EH (cell line): ENCODE measurements around the gene SRPX.

Source experiments
- DNase-seq: peaks from one replicate; pipeline ENCODE4 v3.0.0-alpha.2; 2015; ENCODE audit warnings: low read depth

SRPX gene

DNA sequence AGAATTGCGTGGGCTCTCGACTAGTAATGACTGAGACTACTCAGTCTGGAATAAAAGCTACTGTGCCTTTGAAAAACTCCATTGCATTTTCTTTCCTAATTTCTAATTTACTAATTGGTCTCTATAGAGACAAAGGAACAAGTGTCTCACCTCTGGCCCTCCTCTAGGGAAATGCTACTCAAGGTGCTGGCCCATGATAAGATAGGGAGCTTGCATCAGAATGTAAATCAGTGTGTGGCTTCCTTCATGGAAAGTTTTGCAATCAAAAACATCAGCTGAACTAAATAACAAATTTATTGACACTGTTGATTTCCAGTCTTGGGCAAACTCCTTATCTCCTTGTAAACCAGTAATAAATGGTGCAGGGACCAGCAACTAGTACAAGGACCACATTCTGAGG lies 81.8 kb downstream of the SRPX start:
- no peak for DNase-seq

DNA sequence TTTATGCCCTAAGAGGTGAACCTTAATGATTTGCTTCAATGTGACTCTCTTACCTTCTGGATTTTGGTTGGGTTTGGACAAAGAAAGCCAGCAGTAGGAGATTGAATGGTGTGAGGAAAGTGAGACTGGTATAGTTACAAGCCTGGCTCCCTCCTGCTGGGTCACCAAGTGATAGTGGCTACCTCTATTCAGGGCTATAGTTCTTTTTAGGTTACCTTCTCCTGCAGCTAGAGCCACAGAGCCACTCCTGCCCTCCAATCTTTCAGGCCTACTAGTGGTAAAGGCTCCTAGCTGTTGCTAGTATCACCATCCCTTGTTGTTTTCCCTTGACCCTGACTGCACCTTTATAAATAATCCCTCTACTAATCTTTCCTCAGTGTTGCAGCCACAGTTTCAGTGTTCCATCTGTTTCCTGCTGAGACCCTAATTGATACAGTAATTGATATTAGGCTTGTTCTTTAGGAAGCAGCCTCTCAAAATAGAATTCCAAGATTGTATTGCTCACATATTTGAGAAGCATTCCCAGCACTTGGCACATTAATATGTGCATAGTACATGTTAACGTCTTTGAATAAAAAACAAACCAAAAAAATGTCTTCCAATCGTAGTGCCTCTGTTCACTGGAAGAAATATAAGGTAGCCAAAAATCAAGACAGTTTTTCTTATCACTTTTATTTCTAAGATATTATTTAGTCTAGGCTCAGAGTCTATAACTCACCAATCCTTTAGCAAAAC lies 82.3 kb downstream of the SRPX start:
- DNase-seq, result no peak

DNA sequence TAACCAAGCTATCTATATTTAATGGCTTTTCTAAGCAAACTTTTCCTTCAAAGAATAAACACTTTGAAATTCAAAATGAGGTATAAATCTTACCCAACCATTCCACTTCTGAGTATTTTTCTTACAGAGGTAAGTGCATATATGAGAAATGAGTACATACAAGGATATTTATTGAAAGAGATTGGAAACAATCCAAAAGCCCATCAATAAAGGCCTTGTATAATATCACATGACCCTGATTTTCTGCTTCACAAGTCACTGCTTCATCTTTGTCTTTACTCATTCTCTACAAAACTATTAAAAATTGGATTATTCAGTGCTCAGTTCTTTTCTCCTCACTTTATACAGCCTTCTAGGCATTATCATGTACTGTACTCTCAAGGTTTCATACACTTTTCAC lies 91.3 kb downstream of the SRPX start:
- no peak for DNase-seq

DNA sequence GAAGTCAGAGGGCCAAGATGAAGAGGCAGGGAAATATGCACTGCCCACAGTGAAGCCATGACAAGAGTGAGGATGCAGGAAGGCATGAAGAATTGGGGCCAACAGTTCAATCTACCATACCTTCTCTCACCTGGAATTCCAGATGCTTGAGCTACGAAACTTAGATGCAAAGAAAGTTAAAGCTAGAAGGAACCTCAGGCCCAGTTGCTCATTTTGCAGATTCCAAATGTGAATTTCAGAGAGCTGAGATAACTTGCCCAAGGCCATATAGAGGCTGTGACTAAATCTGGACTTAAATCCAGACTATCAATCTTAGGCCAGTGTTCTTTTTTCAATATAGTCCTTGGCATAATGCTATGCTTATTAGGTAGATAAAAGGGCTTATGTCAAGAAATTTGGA lies 92.7 kb downstream of the SRPX start:
- no peak for DNase-seq

DNA sequence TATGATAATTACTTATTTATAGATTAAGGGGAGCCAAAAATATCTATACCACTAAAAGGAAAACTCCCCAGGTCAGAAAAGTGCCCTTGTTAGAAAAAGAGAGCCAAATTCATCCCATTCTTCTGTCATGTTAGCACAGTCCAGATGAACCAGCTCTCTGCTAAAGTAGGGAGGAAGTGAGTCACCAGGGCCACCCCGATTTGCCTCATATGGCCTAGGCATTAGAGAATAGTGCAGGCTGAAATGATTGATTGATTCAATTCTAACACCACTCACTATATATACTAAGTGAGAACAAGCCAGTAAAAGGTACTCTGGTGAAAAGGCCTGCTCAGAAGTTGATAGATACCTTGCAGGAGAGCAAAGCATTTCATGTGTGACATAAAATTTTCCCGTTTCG lies 94.5 kb downstream of the SRPX start:
- no peak for DNase-seq

DNA sequence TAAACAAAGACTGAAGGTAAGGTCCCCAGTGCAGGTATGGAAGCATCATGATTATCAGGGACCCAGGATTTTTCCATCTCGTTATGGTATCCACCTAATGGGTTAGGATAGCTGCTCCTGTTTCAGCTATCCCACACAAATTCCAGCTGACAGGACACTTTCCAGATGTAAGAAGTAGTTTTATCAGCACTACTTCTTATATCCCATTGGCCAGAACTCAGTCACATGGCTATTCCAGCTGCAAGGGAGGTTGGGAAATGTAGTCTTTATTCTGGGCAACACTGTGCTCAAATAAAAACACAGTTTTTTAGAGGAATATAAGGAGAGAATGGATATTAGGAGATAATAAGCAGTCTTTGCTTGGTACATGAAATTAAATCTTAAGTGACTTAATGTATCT lies 96.7 kb downstream of the SRPX start:
- DNase-seq, result peak; percentile 1

DNA sequence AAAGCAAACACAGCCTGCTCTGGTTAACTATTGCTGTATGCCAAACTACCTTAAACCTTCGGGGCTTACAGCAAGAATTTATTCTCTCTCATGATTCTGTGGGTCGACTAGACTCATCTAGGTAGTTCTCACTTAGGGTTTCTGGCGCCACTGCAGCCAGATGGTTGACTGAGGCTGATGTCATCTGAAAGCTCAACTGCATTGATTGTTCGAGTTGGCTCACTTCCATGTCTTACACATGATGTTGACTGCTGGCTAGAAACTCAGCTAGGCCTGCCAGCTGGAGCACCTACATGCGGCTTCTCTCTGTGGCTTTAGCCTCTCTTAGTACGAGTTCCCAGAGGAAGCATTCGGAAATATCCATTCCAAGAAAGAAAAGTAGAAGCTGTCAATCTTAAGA lies 103.2 kb downstream of the SRPX start:
- no peak for DNase-seq

DNA sequence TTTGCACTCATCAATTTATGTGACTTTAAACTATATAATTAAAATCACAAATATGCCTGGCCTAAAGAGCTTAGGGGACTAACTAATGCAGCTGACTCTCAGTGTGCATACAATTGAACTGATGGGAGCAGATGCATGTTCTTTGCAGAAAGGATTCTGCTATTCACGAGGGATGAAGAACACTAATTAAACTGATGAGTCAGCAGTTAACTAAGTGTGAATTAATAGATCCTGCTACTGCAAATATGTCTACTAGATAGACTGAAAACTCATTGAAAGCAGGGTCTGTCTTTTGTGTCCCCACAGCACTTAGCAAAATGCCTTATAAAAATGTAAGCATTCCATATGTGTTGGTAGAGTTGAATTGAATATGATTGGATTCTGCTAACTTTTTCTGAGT lies 104.0 kb downstream of the SRPX start:
- DNase-seq, result no peak

DNA sequence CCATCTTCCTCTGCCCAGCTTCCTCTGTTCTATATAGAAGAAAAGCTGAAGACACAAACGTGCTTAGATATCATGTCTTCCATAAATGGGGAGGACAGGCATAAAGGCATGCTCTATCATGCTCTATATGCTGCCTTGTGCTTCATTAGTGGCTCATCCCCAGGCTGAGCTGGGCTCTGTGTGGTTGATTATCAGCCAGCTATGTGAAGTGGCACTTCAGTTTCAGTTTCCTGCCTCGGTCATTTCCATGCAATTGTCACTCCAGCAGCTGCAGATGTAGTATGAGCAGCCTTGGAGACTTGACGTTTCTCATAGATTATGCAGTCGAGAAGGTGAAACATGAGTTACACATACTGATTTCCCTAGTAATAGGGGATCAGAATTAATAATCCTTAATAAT lies 108.1 kb downstream of the SRPX start:
- no peak for DNase-seq

DNA sequence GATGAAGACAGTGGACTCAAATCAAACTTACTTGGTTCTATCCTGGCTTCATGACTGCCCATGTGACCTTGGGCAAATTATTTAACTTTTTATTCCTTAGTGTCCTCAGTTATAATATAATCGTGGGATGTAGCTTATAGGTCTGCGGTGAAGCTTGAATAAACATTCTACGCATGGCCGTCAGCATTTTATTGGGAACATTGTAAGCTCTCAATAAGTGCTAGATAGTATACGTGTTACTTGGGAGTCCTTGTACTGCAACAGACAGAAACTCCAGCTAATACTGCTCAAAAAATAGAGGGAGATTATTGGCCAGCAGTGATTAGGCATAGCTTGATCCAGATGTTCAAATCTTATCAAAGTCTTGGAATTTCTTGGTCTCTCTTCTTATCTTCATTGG lies 109.5 kb downstream of the SRPX start:
- no peak for DNase-seq

DNA sequence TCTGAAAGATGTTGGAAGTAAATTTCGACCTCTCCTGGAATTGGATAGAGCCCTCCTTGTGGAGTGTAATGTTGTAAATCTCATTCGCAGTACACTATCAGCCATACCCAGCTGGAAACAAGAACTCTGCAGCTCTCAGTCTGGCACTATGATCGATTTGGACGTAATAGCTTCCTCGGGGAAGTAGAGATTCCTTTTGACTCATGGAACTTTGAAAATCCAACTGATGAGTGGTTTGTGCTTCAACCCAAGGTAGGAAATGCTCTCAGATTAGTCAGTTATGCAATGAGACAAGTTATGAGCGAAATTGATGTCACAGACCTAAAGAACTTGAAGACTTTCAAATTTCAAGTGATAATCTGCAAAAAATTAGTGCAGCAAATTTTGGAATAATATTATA lies 110.4 kb downstream of the SRPX start:
- no peak for DNase-seq

DNA sequence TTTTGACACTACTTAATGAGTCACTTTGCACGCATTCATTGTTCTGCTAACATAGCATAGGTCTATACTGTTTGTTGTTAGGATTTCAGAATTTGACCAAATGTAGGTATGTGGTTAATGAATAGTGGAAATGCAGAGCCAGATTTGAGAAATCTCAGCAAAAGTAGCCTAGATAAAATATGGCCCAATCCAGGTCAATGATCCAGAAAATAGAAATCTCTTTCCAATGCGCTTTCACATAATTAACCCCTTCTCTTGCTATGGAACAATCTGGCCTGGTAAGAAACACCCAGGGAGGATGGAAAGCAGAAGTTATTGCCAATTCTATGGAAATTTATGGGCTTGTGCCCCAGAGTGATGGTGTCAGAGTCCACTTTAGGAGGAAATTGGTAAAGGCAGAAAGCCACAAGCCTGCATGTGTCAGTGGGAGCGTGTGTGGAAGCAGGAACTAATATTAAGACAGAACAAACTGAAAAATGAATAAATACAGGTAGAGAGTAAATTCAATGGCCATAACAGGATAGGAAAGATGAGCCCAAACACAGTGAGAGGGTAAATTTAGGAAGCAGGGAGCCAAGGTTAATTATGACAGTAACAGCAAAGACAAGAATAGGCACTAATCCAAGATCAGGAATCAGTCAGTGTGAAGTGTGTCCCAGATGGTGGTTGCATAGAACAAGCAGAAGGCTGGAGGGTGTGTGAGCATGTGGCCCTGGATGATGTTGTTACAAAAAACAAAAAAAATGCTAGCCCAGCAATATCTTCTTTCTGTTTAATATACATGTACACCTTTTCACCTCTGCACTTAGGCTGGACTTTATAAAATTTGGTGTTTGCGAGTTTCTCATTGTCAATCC lies 111.4 kb downstream of the SRPX start:
- no peak for DNase-seq

DNA sequence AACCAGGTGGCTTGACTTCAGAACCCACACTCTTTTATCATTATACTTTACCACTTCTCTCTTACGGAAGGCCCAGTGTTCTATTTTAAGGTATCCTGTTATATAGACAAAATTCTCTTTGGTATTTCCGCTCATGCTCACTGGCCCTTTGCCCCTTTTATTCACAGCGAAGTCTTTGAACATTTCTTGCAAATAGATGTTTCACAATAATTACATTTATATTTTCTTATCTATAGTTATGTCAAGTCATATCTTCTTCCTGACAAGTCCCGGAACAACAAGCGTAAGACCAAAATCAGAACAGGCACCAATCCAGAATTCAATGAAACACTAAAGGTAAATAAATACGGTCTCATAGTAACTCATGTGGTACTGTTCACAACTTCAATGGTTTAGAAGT lies 112.3 kb downstream of the SRPX start:
- DNase-seq, result no peak

DNA sequence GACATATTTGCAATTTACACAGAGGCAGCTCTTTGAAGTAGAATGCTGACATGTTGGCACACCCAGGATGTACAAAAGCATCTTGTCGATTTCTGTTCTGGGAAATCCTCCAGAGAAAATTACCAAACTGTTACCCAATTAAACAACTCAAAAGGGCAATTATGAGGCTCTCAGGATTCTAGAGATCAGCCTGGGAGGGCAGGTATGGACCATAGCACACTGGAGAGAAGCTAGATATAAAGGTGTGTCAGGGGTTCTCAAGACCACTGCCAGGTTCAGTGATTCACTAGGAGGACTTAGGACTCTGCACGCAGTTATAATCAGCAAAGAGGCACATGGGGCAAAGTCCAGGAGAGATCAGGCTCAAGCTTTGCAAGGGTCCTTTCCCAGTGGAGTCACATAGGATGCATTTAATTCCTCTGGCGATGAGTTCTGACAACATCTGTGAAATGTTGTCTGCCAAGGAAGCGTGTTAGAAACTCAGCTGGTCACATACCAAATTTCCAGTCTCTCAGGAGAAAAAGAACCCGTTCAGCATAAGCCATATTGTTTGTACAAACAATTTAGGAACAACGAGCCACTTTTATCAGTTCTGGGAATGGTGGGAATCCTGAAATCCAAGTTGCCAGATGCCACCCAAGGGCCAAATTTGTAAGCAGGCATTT lies 113.5 kb downstream of the SRPX start:
- DNase-seq, result no peak

DNA sequence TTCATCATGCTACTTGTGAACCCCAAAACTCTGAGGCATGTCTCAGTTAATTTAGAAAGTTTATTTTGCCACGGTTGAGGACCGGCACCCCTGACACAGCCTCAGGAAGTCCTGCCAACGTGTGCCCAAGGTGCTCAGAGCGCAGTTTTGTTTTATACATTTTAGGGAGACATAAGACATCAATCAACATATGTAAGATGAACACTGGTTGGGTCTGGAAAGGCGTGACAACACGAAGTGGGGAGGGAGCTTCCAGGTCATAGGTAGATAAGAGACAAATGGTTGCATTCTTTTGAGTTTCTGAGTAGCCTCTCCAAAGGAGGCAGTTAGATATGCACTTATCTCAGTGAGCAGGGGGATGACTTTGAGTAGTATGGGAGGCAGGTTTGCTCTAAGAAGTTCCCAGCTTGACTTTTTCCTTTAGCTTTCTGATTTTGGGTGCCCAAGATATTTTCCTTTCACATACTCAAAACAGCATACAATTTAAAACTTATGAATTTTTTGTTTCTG lies 115.4 kb downstream of the SRPX start:
- no peak for DNase-seq

DNA sequence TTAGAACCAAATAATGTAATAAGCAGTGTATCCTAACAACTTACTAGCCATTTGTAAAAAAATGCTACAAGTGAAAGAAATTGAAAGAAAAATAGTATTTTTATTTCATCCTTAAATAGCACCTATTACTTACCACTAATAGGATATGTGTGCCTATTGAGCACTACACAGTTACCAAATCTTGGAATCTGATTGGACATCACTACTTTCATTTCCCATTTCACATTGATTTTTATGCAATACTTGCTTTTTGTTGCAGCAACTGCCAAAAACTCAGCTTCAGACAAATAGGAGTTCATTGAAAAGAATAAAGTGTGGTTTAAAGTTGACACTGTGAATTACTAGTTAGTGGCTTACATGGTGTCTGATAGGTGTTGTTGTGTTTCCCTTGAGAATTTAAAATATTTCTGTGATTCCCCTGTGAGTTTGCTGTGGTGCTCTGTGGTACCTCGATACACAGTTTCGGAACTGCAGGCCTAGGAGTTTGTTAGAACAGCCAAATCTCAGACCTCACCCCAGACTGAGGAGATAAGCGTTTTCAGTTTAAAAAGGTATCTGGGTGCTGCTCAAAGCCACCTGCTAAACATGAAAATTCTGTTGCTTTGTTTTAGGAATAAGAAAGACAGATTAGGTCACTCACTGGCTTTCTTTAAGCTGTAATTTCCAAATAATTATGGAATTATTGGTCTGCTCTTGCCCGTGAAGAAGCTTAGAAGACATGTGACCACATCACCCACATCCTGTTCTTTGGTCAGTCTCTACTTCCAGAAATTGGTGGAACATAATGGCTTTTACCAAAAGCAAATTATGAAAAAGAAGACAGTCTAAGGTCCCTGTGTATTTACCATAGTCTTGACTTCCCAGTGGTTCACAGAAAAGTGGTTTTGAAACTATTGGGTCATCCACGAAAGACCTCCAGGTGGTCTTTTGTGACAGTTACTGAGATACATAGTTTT lies 116.5 kb downstream of the SRPX start:
- no peak for DNase-seq

DNA sequence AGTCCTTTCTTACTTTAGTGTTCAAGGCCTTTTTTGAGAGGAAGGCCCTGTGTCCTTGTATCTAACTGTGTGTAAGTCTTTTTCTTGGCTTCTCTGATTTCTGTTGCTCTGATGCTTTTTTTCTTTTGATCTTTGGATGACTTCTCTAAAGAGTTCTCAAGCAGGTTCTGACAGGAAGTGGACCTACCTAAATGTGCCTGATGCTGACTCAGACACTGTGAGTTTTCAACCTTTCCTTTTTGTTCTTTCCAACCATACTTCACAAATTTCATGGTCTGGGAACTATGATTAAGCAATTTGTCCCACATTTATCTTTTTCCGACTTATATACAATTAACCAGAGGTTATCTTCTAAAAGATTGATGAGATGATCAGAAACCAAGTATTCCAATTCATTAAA lies 117.8 kb downstream of the SRPX start:
- DNase-seq, result no peak

DNA sequence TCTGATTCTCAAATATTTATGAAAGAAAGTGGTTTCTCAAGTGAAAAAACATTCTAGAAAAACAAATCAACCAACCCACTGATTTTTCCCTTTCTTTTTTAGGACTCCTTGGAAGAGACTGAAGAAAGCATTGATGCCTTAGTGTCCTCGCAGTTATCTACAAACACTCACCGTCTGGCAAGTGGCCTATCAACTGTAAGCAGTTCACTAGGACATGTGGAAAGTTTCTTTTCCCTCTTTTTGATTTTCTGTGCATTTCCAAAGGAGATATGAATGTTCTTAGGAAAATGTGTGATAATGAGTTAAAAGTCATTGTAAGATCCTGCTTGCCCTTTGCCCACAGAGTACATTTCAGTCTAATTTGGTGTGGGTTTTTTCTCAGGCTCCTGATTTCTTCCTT lies 118.4 kb downstream of the SRPX start:
- DNase-seq, result no peak

DNA sequence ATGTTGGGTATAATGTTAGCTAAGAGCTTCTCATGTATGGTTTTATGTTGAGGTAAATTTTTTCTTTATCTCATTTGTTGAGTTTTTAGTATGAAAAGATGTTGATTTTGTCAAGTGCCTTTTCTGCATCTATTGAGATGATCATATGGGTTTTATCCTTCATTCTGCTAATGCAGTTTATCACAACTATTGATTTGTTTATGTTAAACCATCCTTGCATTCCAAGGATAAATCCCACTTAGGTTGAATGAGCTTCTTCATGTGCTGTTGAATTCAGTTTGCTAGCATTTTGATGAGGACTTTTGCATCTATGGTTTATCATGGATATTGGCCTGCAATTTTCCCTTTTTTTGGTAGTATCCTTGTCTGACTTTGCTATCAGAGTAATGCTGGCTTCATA lies 121.0 kb downstream of the SRPX start:
- no peak for DNase-seq
